Measurements from ENCODE around the gene RNF10.
A peak's percentile ranks its signal among the peaks of the same experiment; 100 is the strongest.
"Not testable (repeated sequence)": the region's sequence is repeated elsewhere in the genome, so short reads cannot be mapped to it uniquely, and the experiment has no call there.

The RNF10 gene

DNA sequence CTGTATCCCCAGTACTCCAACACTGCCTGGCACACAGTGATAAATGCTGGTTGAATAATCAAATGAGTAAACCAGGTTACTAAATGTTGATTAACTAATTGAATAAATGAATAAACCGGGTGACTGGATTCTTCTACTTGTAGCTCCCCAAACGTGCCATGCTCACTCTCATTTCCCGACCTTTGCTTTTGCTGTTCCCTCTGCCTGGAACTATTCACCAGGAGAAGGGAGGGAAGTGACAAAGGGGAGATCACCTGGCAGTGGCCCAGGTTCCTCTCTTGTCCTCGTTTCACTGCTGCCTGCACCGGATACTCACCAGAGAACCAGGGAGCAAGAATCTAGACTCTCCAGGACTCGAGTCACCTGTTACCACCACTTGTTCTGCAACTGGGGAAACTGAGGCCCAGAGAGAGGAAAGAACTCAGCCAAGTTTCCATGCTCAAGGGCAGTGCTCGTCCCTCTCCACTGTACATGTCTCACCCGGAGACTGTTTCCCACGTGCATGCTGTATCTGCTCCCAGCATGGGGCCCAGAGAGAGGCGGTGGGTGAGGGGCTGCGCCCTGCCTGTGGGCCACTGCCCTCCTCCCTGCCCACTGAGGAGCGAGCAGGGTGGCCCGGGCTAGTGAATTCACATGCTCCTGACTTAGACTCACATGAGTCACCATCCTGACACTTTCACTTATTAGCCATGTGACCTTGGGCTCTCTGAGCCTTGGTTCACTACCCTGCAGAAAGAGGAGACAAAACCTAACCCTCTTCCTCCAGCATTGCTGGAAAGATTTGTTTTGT, 64.7 kb downstream of the RNF10 start:
- Mint-ChIP-seq H3K4me1 (peaks cover 0 to 6% of the 10 kb centered on the region in 2 donors), H3K27ac (no peak overlapping the region), H3K9me3 (no peaks in the 10 kb centered on the region), H3K36me3 (no peaks in the 10 kb centered on the region), H3K27me3 (peaks cover 25 to 62% of the 10 kb centered on the region in 2 donors), H3K4me3 (no peak overlapping the region)
- peak; percentile 50 to 63 for ATAC-seq (replicated peaks)
- no peak for DNase-seq

DNA sequence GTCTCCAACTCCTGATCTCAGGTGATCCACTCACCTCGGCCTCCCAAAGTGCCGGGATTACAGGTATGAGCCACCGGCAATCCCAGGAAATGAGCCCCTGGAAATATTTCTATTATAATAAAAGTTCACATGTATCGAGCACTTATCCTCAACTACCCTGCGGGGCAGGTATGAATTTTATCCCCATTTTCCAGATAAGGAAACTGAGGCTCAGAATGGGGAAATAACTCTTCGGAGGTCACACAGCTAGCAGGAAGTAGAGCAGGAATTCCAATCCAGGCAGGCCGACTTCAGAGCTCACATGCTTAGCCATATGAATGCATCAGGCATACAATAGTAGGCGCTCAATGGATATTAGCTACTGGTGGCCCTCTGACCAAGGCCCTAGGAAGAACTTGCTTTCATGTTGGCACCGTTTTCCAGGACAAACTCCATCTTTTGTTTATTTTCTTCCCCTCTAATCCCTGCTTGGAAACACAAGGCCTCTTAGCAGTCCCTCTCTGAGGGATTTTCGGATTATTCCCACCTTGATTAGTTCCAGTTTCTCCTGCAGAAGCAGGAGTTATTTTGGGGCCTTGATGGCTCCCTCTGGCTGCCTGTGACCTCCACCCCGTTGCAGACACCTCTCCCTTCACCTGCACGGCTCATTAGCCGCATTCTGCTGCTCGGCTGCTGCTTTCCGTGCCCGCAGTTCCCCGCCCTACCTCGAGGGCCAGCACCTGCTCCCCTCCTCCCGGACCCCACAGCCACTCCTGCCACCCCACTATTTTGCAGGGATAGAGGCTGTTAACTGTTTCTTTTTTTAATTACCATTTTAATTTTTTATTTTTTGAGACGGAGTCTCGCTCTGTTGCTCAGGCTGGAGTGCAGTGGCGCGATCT, 65.8 kb downstream of the RNF10 start:
- Mint-ChIP-seq H3K27me3 (peaks cover 25 to 62% of the 10 kb centered on the region in 2 donors), H3K9me3 (no peaks in the 10 kb centered on the region), H3K27ac (no peak overlapping the region), H3K4me3 (no peak overlapping the region), H3K36me3 (no peaks in the 10 kb centered on the region), H3K4me1 (peaks cover 0 to 6% of the 10 kb centered on the region in 2 donors)
- ATAC-seq (replicated peaks) (no peak), DNase-seq (no peak)

DNA sequence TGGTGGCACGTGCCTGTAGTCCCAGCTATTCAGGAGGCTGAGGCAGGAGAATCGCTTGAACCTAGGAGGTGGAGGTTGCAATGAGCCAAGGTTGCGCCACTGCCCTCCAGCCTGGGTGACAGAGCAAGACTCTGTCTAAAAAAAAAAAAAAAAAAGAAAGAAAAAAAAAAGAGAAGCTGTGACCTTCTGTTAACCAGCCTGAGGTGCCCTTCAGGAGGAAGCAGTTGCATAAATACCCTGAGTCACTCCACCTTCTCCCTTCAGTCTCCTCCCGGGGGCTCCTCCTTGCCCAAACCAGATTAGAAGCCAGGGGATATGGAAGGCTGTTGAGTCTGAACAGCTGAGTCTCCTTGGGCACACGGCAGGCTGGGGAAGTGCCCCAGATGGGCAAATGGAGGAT, 68.3 kb downstream of the RNF10 start:
- not testable (repeated sequence) for H3K4me3 Mint-ChIP-seq, H3K27ac Mint-ChIP-seq, H3K4me1 Mint-ChIP-seq, DNase-seq, H3K9me3 Mint-ChIP-seq, H3K36me3 Mint-ChIP-seq
- peak; percentile 27 to 45 for ATAC-seq (replicated peaks)
- peaks cover 28 to 49% of the 10 kb centered on the region in 2 donors for H3K27me3 Mint-ChIP-seq

DNA sequence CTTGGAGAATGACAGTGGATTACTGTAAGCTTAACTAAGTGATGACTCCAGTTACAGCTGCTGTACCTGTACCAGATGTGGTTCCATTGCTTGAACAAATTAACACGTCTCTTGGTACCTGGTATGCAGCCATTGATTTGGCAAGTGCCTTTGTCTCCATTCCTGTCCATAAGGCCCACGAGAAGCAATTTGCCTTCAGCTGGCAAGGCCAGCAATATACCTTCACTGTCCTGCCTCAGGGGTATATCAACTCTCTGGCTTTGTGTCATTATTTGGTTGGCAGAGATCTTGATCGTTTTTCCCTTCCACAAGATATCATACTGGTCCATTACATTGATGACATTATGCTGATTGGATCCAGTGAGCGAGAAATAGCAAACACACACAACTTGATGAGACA, 76.4 kb downstream of the RNF10 start:
- Mint-ChIP-seq H3K4me3 (no peak overlapping the region), H3K36me3 (no peaks in the 10 kb centered on the region), H3K9me3 (no peaks in the 10 kb centered on the region), H3K27me3 (peaks cover 19 to 21% of the 10 kb centered on the region in 2 donors), H3K4me1 (no peaks in the 10 kb centered on the region), H3K27ac (no peak overlapping the region)
- ATAC-seq (replicated peaks) = no peak
- no peak for DNase-seq

DNA sequence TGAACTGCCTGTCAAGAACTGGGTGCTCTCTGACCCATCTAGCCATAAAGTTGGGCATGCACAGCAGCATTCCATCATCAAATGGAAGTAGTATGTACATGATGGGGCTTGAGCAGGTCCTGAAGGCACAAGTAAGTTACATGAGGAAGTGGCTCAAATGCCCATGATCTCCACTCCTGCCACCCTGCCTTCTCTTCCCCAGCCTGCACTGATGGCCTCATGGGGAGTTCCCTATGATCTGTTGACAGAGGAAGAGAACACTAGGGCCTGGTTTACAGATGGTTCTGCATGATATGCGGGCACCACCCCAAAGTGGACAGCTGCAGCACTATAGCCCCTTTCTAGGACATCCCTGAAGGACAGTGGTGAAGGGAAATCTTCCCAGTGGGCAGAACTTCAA, 77.4 kb downstream of the RNF10 start:
- not testable (repeated sequence) for H3K36me3 Mint-ChIP-seq

DNA sequence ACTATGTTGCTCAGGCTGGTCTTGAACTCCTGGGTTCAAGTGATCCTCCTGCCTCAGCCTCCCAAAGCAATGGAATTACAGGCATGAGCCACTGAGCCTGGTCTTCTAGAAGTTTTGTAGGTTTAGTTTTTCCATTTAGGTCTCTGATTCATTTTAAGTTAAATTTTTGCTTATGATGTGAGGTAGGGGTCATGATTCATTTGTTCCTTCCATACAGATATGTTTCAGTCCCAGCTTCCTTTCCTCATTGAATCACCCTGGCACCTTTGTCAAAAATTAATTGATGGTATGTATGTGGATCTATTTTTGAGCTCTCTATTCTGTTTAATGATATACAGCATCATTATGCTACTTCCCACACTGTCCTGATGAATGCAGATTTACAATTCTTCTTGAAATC, 80.7 kb downstream of the RNF10 start:
- no peaks in the 10 kb centered on the region for H3K36me3 Mint-ChIP-seq
- peaks cover 33 to 49% of the 10 kb centered on the region in 2 donors for H3K27me3 Mint-ChIP-seq
- no peak overlapping the region for H3K27ac Mint-ChIP-seq
- no peaks in the 10 kb centered on the region for H3K4me1 Mint-ChIP-seq
- no peak for ATAC-seq (replicated peaks)
- H3K9me3 Mint-ChIP-seq = peaks cover 0 to 3% of the 10 kb centered on the region in 2 donors
- no peak overlapping the region for H3K4me3 Mint-ChIP-seq
- DNase-seq = no peak

More for the DNA sequence above, 77.4 kb downstream of the RNF10 start:
- H3K9me3 Mint-ChIP-seq; DNase-seq; H3K27ac Mint-ChIP-seq; ATAC-seq (replicated peaks); H3K4me3 Mint-ChIP-seq; H3K4me1 Mint-ChIP-seq: not testable (repeated sequence)
- H3K27me3 Mint-ChIP-seq = peaks cover 16 to 21% of the 10 kb centered on the region in 2 donors

DNA sequence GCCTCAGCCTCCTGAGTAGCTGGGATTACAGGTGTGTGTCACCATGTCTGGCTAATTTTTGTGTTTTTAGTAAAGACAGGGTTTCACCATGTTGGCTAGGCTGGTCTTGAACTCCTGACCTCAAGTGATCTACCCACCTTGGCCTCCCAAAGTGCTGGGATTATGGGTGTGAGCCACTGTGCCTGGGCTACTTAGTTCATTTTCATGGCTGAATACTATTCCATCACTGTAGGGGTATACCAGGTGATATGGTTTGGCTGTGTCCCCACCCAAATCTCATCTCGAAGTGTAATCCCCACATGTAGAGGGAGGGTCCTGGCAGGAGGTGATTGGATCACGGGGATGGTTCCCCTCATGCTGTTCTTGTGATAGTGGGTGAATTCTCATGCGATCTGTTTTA, 83.0 kb downstream of the RNF10 start:
- DNase-seq; H3K4me3 Mint-ChIP-seq; H3K36me3 Mint-ChIP-seq; H3K9me3 Mint-ChIP-seq; ATAC-seq (replicated peaks); H3K27ac Mint-ChIP-seq; H3K4me1 Mint-ChIP-seq: not testable (repeated sequence)
- peaks cover 34 to 47% of the 10 kb centered on the region in 2 donors for H3K27me3 Mint-ChIP-seq

DNA sequence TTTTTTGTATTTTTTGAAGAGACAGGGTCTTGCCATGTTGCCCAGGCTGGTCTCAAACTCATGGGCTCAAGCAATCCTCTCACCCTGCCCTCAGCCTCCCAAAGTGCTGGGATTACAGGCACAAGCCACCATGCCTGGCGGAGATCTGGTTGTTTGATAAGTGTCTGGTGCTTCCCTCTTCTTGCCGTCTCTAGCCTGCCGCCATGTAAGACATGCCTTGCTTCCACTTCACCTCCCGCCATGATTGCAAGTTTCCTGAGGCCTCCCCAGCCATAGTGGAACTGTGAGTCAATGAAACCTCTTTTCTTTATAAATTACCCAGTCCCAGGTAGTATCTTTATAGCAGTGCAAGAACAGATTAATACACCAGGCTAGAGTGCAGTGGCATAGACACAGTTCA, 83.6 kb downstream of the RNF10 start:
- not testable (repeated sequence) for ATAC-seq (replicated peaks); H3K4me1 Mint-ChIP-seq; H3K36me3 Mint-ChIP-seq; H3K9me3 Mint-ChIP-seq; DNase-seq; H3K4me3 Mint-ChIP-seq; H3K27ac Mint-ChIP-seq
- peaks cover 34 to 48% of the 10 kb centered on the region in 2 donors for H3K27me3 Mint-ChIP-seq

DNA sequence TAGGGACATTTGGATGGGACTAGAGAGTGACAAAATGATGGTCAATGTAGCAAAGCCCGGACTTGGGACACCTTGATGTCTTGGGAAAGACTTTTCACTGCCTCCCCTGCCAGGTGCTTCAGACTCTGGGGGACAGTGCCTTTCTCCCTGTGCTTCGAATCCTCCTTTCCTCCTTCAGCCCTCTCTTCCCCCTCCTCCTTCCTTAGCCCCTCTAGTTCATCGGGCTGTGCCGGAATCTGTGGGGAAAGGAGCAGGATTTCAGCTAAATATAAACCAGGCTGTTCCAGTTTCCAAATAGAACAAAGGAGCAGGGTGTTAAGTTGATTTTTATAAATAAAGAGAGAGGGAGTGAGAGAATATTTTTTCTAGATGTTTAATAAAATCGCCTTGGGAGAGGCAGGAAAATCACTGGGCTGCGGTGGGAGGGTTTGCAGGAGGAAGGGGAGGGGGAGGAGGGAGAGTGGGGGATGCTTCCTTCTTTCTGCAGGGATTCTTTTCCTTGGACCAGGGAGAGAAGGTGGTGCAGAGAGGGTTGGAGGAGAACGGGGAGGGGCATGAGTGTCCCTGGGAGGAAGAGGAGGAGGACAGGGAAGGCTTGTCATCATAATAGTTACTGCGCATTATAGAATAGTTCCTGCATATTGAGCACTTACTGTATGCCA, 84.9 kb downstream of the RNF10 start:
- Mint-ChIP-seq H3K9me3 (peaks cover 0 to 3% of the 10 kb centered on the region in 2 donors), H3K4me3 (no peak overlapping the region), H3K4me1 (no peaks in the 10 kb centered on the region), H3K27ac (no peak overlapping the region), H3K36me3 (no peaks in the 10 kb centered on the region), H3K27me3 (peaks cover 29 to 47% of the 10 kb centered on the region in 2 donors)
- no peak for DNase-seq
- no peak for ATAC-seq (replicated peaks)

DNA sequence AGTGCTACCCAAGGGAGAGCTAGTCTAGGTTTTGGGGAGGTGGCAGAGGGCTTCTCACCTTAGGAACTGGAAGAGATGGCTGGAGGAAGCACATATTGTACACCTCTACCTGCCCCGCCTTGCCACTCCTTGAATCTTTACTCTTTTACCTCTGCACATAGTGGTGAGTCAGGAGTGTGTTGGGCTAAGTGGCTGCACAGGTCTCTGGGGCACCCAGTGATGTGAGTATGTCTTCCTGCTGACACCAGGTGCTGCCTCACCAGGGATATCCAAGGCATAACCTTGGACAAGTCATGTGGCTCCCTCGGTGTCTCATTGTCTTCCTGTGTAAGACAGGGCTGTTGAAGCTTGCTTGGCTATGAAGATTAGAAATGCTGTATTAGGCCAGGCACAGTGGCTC, 86.5 kb downstream of the RNF10 start:
- ATAC-seq (replicated peaks) (no peak), DNase-seq (no peak)
- no peaks in the 10 kb centered on the region for H3K36me3 Mint-ChIP-seq
- peaks cover 29 to 47% of the 10 kb centered on the region in 2 donors for H3K27me3 Mint-ChIP-seq
- H3K9me3 Mint-ChIP-seq = peaks cover 0 to 3% of the 10 kb centered on the region in 2 donors
- no peak overlapping the region for H3K27ac Mint-ChIP-seq
- no peak overlapping the region for H3K4me3 Mint-ChIP-seq
- H3K4me1 Mint-ChIP-seq = no peaks in the 10 kb centered on the region

DNA sequence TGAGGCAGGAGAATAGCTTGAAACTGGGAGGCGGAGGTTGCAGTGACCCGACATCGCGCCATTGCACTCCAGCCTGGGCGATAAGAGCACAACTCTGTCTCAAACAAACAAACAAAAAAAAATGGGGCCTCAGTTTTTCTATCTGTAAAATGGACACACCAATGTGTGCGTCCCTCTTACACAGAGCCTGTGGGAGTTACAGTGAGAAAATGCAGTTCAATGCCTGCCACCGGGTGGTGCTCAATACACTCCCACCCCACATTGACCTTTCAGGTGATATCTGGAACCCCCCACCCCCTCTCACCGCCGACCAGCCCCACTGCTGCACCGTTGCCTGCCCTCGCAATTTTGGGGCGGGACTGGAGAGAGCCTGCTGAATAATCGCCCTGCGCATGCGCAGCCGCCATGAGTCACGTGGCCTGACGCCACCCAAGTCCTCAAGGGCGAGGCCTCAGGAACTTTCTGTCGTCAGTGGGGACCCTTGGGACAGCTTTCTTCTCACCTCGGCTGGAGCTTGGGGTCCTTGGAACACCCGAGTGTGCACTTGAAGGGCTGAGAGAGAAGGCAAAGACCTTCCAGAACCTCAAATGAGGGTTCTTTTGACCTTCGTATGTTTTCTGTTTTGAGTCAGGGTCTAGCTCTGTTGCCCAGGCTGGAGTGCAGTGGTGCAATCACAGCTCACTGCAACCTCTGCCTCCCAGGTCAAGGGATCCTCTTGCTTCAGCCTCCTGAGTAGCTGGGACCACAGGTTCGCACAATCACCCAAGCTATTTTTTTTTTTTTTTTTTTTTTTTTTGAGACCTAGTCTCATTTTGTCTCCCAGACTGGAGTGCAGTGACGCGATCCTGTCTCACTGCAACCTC, 91.6 kb downstream of the RNF10 start:
- DNase-seq (no peak), ATAC-seq (replicated peaks) (peak in 1 of 2 donors; percentile 29)
- Mint-ChIP-seq H3K27ac (no peak overlapping the region), H3K27me3 (peaks cover 4 to 7% of the 10 kb centered on the region in 2 donors), H3K36me3 (no peaks in the 10 kb centered on the region), H3K9me3 (no peaks in the 10 kb centered on the region), H3K4me3 (no peak overlapping the region), H3K4me1 (no peaks in the 10 kb centered on the region)
